Sigmoid colon (tissue), 4 donors: ENCODE results near the gene MARS1.

ENCODE experiments used
- EP300 ChIP-seq, 4 donors: sonication (generic); formaldehyde crosslinking; IDR thresholded peaks; one replicate each; pipeline ENCODE4 v1.6.1; 2017; ENCODE audit warnings: antibody characterized with exemption in 4 of 4
- POLR2A ChIP-seq, 2 donors: fragments of 450-650 bp; IDR thresholded peaks; one replicate each; pipeline ENCODE4 v1.6.1; 2016; ENCODE audit warnings: antibody characterized with exemption in 2 of 2, mild to moderate bottlenecking in 2 of 2, moderate library complexity in 2 of 2
- POLR2AphosphoS5 ChIP-seq, 4 donors: sonication (generic); formaldehyde crosslinking; IDR thresholded peaks; one replicate each; pipeline ENCODE4 v1.6.1; 2017; ENCODE audit warnings: antibody characterized with exemption in 4 of 4
- TF ChIP-seq, protein P1 (sequence below), 4 experiments: fragments of 450-650 bp in 3 of 4; fragments of 200-600 bp in 1 of 4; IDR thresholded peaks; one replicate each; pipeline ENCODE4 v1.5.1; 2016 to 2019; ENCODE audit warnings: antibody characterized with exemption in 4 of 4, mild to moderate bottlenecking in 3 of 4, moderate library complexity in 2 of 4

DNA sequence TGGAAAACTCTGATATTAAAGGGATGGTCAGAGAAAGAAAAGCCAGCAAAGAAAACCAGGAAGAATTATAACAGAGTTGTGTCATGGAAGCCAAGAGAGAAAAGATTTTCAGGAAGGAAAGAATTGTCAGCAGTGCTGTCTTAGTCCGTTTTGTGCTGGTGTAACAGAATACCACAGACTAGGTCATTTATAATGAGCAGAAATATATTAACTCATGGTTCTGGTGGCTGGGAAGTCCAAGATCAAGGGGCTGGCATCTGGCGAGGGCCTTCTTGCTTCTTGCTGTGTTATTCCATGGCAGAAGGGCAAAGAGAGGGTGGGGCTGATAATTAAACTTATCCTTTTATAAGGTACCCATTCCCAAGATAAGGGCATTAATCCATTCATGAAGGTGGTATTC lies 39.2 kb upstream of the MARS1 start:
- no peak for TF ChIP-seq POLR2A (IDR thresholded peaks at IDR 0.05)
- TF ChIP-seq, protein P1, sequence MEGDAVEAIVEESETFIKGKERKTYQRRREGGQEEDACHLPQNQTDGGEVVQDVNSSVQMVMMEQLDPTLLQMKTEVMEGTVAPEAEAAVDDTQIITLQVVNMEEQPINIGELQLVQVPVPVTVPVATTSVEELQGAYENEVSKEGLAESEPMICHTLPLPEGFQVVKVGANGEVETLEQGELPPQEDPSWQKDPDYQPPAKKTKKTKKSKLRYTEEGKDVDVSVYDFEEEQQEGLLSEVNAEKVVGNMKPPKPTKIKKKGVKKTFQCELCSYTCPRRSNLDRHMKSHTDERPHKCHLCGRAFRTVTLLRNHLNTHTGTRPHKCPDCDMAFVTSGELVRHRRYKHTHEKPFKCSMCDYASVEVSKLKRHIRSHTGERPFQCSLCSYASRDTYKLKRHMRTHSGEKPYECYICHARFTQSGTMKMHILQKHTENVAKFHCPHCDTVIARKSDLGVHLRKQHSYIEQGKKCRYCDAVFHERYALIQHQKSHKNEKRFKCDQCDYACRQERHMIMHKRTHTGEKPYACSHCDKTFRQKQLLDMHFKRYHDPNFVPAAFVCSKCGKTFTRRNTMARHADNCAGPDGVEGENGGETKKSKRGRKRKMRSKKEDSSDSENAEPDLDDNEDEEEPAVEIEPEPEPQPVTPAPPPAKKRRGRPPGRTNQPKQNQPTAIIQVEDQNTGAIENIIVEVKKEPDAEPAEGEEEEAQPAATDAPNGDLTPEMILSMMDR (IDR thresholded peaks at IDR 0.05) = no peak
- TF ChIP-seq EP300 (IDR thresholded peaks at IDR 0.05) = no peak
- no peak for TF ChIP-seq POLR2AphosphoS5 (IDR thresholded peaks at IDR 0.05)
